ENCODE results near the gene CMC2.

- no peak for TF ChIP-seq POLR2A (IDR thresholded peaks at IDR 0.05)
- TF ChIP-seq CTCF (IDR thresholded peaks at IDR 0.05), result no peak
Measured at GRCh38 chr16:80989801-80990200, 16.9 kb downstream of the CMC2 start.

All from Peyer's patch (tissue), 4 donors.